ENCODE measurements around the gene CARD18. TPM values are rescaled to one million over a fixed set of nuclear protein-coding genes. Genes with fewer than 3 reads are reported as not detected.

Gene CARD18
- total RNA-seq, 2 donors from 2014 or later = not detected

GRCh38 chr11:105158436-105158835, 18.9 kb upstream of the CARD18 start:
- Histone ChIP-seq H3K27me3 (no peaks in the 10 kb centered on the region), H3K36me3 (no peaks in the 10 kb centered on the region), H3K4me3 (no peak overlapping the region), H3K27ac (no peak overlapping the region), H3K9me3 (no peaks in the 10 kb centered on the region), H3K4me1 (no peaks in the 10 kb centered on the region)
- no peak for DNase-seq (ENCODE audit: low spot score)
- TF ChIP-seq, protein P1, sequence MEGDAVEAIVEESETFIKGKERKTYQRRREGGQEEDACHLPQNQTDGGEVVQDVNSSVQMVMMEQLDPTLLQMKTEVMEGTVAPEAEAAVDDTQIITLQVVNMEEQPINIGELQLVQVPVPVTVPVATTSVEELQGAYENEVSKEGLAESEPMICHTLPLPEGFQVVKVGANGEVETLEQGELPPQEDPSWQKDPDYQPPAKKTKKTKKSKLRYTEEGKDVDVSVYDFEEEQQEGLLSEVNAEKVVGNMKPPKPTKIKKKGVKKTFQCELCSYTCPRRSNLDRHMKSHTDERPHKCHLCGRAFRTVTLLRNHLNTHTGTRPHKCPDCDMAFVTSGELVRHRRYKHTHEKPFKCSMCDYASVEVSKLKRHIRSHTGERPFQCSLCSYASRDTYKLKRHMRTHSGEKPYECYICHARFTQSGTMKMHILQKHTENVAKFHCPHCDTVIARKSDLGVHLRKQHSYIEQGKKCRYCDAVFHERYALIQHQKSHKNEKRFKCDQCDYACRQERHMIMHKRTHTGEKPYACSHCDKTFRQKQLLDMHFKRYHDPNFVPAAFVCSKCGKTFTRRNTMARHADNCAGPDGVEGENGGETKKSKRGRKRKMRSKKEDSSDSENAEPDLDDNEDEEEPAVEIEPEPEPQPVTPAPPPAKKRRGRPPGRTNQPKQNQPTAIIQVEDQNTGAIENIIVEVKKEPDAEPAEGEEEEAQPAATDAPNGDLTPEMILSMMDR (IDR thresholded peaks at IDR 0.05) = no peak

- no peaks in the 10 kb centered on the region for H3K36me3 ChIP-seq
- H3K27me3 ChIP-seq = no peaks in the 10 kb centered on the region
- H3K27ac ChIP-seq = no peak overlapping the region
- TF ChIP-seq, protein P1 (IDR thresholded peaks at IDR 0.05) = no peak
- no peak for DNase-seq (ENCODE audit: low spot score)
- no peak overlapping the region for H3K4me3 ChIP-seq
- H3K4me1 ChIP-seq = no peaks in the 10 kb centered on the region
- no peaks in the 10 kb centered on the region for H3K9me3 ChIP-seq
Observed at GRCh38 chr11:105156720-105157119, 17.2 kb upstream of the CARD18 start.

- H3K4me3 ChIP-seq = no peak overlapping the region
- DNase-seq (ENCODE audit: low spot score) = no peak
- no peaks in the 10 kb centered on the region for H3K4me1 ChIP-seq
- H3K27ac ChIP-seq = no peak overlapping the region
- TF ChIP-seq, protein P1 (IDR thresholded peaks at IDR 0.05) = no peak
- no peaks in the 10 kb centered on the region for H3K36me3 ChIP-seq
- no peaks in the 10 kb centered on the region for H3K27me3 ChIP-seq
- H3K9me3 ChIP-seq = no peaks in the 10 kb centered on the region
Observed at GRCh38 chr11:105156231-105156630, 16.7 kb upstream of the CARD18 start.

GRCh38 chr11:105155679-105156078, 16.1 kb upstream of the CARD18 start:
- no peak overlapping the region for H3K27ac ChIP-seq
- TF ChIP-seq, protein P1 (IDR thresholded peaks at IDR 0.05) = no peak

DNA sequence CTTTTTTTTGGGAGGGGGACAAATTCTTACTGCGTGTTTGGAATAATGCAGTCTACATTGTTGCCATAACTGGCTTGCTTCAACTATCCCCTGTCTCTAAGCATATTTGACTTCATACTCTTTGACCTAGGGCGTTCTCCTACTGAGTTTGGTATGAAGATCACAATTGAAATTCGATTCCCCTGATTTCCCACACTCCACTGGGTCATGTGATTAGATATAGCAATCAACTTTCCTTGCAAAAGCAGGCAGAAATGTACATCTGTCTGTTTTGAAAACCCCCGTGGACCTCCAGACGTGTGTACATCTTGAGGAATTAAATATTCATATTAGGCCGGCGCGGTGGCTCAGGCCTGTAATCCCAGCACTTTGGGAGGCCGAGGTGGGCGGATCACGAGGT, 13.8 kb upstream of the CARD18 start:
- H3K36me3 ChIP-seq = no peaks in the 10 kb centered on the region
- TF ChIP-seq, protein P1 (IDR thresholded peaks at IDR 0.05) = no peak
- DNase-seq (ENCODE audit: low spot score) = no peak
- H3K9me3 ChIP-seq = no peaks in the 10 kb centered on the region
- no peak overlapping the region for H3K27ac ChIP-seq
- no peak overlapping the region for H3K4me3 ChIP-seq
- no peaks in the 10 kb centered on the region for H3K27me3 ChIP-seq
- H3K4me1 ChIP-seq = no peaks in the 10 kb centered on the region

More at GRCh38 chr11:105155679-105156078, 16.1 kb upstream of the CARD18 start:
- H3K4me3 ChIP-seq = no peak overlapping the region
- DNase-seq (ENCODE audit: low spot score) = no peak
- no peaks in the 10 kb centered on the region for H3K4me1 ChIP-seq
- H3K9me3 ChIP-seq = no peaks in the 10 kb centered on the region
- H3K36me3 ChIP-seq = no peaks in the 10 kb centered on the region
- no peaks in the 10 kb centered on the region for H3K27me3 ChIP-seq

DNA sequence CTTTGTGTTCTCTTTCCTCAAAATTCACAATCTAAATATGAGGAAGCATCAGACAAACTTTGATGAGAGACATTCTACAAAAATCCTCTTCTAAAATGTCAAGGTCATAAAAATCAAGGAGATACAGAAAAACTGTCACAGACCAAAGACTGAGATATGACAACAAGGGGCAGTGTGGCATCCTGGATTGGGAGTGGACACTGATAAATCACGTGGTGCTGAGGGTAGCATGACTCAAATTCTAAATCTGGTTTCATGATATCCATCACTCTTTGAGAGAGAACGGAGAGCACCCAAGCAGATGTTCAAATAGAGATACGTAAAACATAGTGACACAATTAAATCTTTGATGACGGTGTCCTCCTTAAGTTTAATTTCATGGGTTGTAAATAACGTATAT, 13.0 kb upstream of the CARD18 start:
- H3K9me3 ChIP-seq = no peaks in the 10 kb centered on the region
- no peak for DNase-seq (ENCODE audit: low spot score)
- no peaks in the 10 kb centered on the region for H3K27me3 ChIP-seq
- H3K27ac ChIP-seq = no peak overlapping the region
- no peaks in the 10 kb centered on the region for H3K36me3 ChIP-seq
- TF ChIP-seq, protein P1 (IDR thresholded peaks at IDR 0.05) = no peak
- H3K4me3 ChIP-seq = no peak overlapping the region
- no peaks in the 10 kb centered on the region for H3K4me1 ChIP-seq

Data from right atrium auricular region (tissue), 2 donors.